PC-3 (cell line): ENCODE results near the gene C4orf17. TPM values are rescaled to one million over a fixed set of nuclear protein-coding genes. Genes with fewer than 3 reads are reported as not detected.
A peak's percentile ranks its signal among the peaks of the same experiment; 100 is the strongest.

ENCODE experiments used
- ATAC-seq: fragments of 200-7000 bp; cut with Tn5 transposase; 2 replicates; pipeline ENCODE4 v1.9.1; 2020; ENCODE audit warnings: mild to moderate bottlenecking, moderate library complexity
- Bru-seq: library from RNA; stranded (reverse); fragments of 400-500 nt; gene quantifications from one replicate; lab custom pipeline; 2021; lab: Mats Ljungman, UMichigan
- BruChase-seq, 2 experiments: library from RNA; stranded (reverse); fragments of 400-500 nt; gene quantifications; one replicate each; lab custom pipeline; 2021; lab: Mats Ljungman, UMichigan
- BruUV-seq: library from RNA; stranded (reverse); fragments of 400-500 nt; replicated peaks from 2 replicates; lab custom pipeline; 2021; lab: Mats Ljungman, UMichigan
- CTCF ChIA-PET: fragments of 300-600 bp; sonication (Branson Sonifier 250); formaldehyde crosslinking; loops from one replicate; lab custom pipeline; 2022; ENCODE audit warnings: antibody characterized with exemption; lab: Charles Lee
- POLR2A ChIA-PET: fragments of 300-600 bp; sonication (Branson Sonifier 250); formaldehyde crosslinking; loops from one replicate; lab custom pipeline; 2022; ENCODE audit warnings: antibody characterized with exemption; ENCODE audit not compliant: unreplicated experiment; lab: Charles Lee
- DNase-seq: peaks from one replicate; pipeline ENCODE4 v3.0.0-alpha.2; 2015
- H2AFZ ChIP-seq: fragments of 300-600 bp; sonication (generic); 2 replicates; pipeline ENCODE4 v1.6.0; 2016; ENCODE audit warnings: antibody characterized with exemption, low read length
- H3F3A ChIP-seq: fragments of 300-600 bp; sonication (generic); one replicate; pipeline ENCODE4 v1.6.0; 2017; ENCODE audit warnings: antibody characterized with exemption, low read length, control low read depth, mild to moderate bottlenecking; ENCODE audit not compliant: unreplicated experiment
- H3K27ac ChIP-seq: fragments of 300-600 bp; sonication (generic); 2 replicates; pipeline ENCODE4 v1.5.1; 2016; ENCODE audit warnings: mild to moderate bottlenecking, low read length
- H3K27me3 ChIP-seq: fragments of 300-600 bp; sonication (generic); 2 replicates; pipeline ENCODE4 v1.6.1; 2016; ENCODE audit warnings: low read length, mixed read lengths
- H3K36me3 ChIP-seq: fragments of 300-600 bp; sonication (generic); 2 replicates; pipeline ENCODE4 v1.6.1; 2016; ENCODE audit warnings: low read depth, mixed run types, low read length, mixed read lengths
- H3K4me1 ChIP-seq: fragments of 300-600 bp; sonication (generic); 2 replicates; pipeline ENCODE4 v1.5.1; 2016; ENCODE audit warnings: low read length; ENCODE audit not compliant: insufficient read depth
- H3K4me2 ChIP-seq: fragments of 300-600 bp; sonication (generic); 2 replicates; pipeline ENCODE4 v1.6.0; 2016; ENCODE audit warnings: low read length
- H3K4me3 ChIP-seq: fragments of 300-600 bp; sonication (generic); 2 replicates; pipeline ENCODE4 v1.5.1; 2016; ENCODE audit warnings: mild to moderate bottlenecking, low read length, mixed read lengths
- H3K79me2 ChIP-seq: fragments of 300-600 bp; sonication (generic); 2 replicates; pipeline ENCODE4 v1.6.1; 2017; ENCODE audit warnings: low read length, mixed read lengths
- H3K9ac ChIP-seq: fragments of 300-600 bp; sonication (generic); 2 replicates; pipeline ENCODE4 v1.6.0; 2016; ENCODE audit warnings: mild to moderate bottlenecking, low read length
- H3K9me2 ChIP-seq: fragments of 300-600 bp; sonication (generic); replicated peaks from 2 replicates; pipeline ENCODE4 v1.6.1; 2016; ENCODE audit warnings: mixed run types, low read length, mixed read lengths
- H3K9me3 ChIP-seq: fragments of 300-600 bp; sonication (generic); 2 replicates; pipeline ENCODE4 v1.6.1; 2016; ENCODE audit warnings: low read length, mixed read lengths
- H4K20me1 ChIP-seq: fragments of 300-600 bp; sonication (generic); 2 replicates; pipeline ENCODE4 v1.6.1; 2016; ENCODE audit warnings: low read length, mixed read lengths
- EZH2 ChIP-seq: fragments of 300-600 bp; sonication (generic); IDR thresholded peaks from one replicate; pipeline ENCODE4 v1.6.1; 2017; ENCODE audit warnings: antibody characterized with exemption, mild to moderate bottlenecking, low read length; ENCODE audit not compliant: unreplicated experiment
- EZH2phosphoT487 ChIP-seq: fragments of 300-600 bp; sonication (generic); IDR thresholded peaks from 2 replicates; pipeline ENCODE4 v1.6.1; 2018; ENCODE audit warnings: mild to moderate bottlenecking, antibody characterized with exemption, low read length, borderline replicate concordance
- intact Hi-C: fragments of 100-400 bp; cut with micrococcal nuclease; formaldehyde crosslinking; loops from 2 replicates; pipeline ENCODE4 v1.9.0; 2023
- long read RNA-seq: library from polyadenylated mRNA; unstranded; transcript quantifications from one replicate; pipeline ENCODE4 v2.0.0, GENCODE V29; 2021; ENCODE audit not compliant: unreplicated experiment
- total RNA-seq: library from RNA; depleted of rRNA; stranded (reverse); fragments of >200 nt; gene quantifications from 2 replicates; pipeline ENCODE4 v1.2.3, GENCODE V29; 2014; rRNA removed
- TF ChIP-seq, protein P1 (sequence below): fragments of 300-600 bp; sonication (generic); conservative IDR thresholded peaks from 2 replicates; pipeline ENCODE4 v1.5.1; 2017; ENCODE audit warnings: antibody characterized with exemption, low read depth, mild to moderate bottlenecking, low read length

The C4orf17 gene
- total RNA-seq, result not detected in 2 replicates
- not detected for Bru-seq, nascent RNA
- not detected for BruChase-seq, experiment 1, labeled RNA remaining after a 6-hour chase
- not detected for BruChase-seq, experiment 2, labeled RNA remaining after a 2-hour chase
- long read RNA-seq, result 0 reads

DNA sequence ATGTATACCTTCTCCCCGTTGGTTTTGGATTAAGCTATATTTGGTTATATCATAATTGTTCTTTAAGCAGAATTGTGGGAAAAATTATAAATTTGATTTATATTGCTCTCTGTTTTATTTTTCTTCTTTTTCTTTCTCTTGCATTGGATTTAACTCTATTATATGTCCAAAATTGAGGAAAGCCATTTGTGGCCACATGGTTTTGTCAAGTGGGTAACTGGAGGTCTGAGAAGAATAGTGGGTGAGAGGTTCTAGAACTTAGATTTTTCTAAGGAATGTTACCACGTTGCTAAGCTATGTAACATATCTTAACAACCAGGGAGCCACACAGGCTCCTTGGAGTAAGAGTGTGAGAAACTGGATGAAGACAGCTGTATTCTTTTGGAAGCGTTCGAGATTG, at the start of gene C4orf17:
TSS of gene C4orf17 (plus strand) at position 301 of the 400 bp plus-strand sequence. CDS start 2,061 bp downstream, outside the sequence.
- Histone ChIP-seq H3K4me1 (no peaks in the 10 kb centered on the region), H3K36me3 (no peaks in the 10 kb centered on the region), H3F3A (no peaks in the 10 kb centered on the region), H3K79me2 (no peaks in the 10 kb centered on the region), H2AFZ (no peak within 1 kb of the TSS), H3K27ac (no peak within 1 kb of the TSS), H4K20me1 (no peaks in the 10 kb centered on the region), H3K9ac (no peak within 1 kb of the TSS), H3K4me2 (no peak within 1 kb of the TSS), H3K9me2 (no peaks in the 10 kb centered on the region), H3K4me3 (no peak within 1 kb of the TSS), H3K27me3 (peaks cover 21% of the 10 kb centered on the region), H3K9me3 (no peaks in the 10 kb centered on the region)
- no TSS peak for BruUV-seq
- intact Hi-C loops, result no loop called here
- CTCF ChIA-PET, result no interaction called here
- ATAC-seq (no peak), DNase-seq (no peak)
- TF ChIP-seq EZH2 (no peak), EZH2phosphoT487 (no peak)
- POLR2A ChIA-PET, result interaction anchor here (0.6 kb wide), 1 partner anchor 27 kb away, joined by 3 read pairs; no protein-coding TSS in a partner anchor

DNA sequence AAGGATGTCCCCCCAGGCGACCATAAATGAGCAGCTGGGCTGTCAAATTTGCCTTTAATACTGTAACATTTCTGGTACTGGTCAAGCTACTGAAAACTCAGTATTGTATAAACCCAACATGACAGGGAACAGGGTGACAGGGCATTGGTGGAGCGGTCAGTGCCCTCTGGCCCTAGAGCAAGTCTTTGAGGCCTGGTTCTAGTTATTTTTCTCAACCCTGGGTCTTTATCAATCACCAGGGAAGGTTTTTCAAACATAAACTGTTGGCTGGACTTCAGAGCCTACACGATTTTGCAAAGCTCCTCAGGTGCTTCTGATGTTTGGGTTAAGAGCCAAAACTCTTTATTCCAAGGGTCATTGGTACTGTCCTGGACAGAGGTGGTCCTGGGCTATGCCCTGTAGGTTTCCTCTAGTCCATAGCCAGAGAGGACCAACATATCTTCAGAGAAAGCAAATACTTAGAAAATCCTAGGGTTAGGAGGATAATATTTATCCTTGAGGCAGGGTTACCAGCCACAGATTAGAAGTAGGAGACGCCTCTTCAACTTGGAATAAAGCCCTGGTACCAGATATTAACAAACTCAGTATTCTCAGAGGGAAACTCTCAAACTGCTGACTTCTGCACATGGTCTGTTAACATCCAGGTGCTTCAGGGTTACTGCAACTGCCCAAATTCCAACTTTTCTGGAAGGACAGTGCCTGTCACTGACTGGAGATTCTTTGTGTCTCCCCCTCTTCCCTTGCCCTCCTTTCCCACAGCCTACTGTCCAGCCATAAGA, 49.0 kb upstream of the C4orf17 start:
- ChIA-PET POLR2A (no interaction called here), CTCF (no interaction called here)
- no peak for TF ChIP-seq EZH2phosphoT487
- TF ChIP-seq, protein P1, sequence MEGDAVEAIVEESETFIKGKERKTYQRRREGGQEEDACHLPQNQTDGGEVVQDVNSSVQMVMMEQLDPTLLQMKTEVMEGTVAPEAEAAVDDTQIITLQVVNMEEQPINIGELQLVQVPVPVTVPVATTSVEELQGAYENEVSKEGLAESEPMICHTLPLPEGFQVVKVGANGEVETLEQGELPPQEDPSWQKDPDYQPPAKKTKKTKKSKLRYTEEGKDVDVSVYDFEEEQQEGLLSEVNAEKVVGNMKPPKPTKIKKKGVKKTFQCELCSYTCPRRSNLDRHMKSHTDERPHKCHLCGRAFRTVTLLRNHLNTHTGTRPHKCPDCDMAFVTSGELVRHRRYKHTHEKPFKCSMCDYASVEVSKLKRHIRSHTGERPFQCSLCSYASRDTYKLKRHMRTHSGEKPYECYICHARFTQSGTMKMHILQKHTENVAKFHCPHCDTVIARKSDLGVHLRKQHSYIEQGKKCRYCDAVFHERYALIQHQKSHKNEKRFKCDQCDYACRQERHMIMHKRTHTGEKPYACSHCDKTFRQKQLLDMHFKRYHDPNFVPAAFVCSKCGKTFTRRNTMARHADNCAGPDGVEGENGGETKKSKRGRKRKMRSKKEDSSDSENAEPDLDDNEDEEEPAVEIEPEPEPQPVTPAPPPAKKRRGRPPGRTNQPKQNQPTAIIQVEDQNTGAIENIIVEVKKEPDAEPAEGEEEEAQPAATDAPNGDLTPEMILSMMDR, result no peak
- no peak for TF ChIP-seq EZH2
- intact Hi-C loops, result loop anchor here (1.0 kb wide), 1 partner anchor 261 kb away; no protein-coding TSS in a partner anchor
- Histone ChIP-seq H3K4me2 (no peak overlapping the region), H3K4me3 (no peak overlapping the region), H3K9me3 (no peaks in the 10 kb centered on the region), H3K79me2 (no peaks in the 10 kb centered on the region), H2AFZ (no peak overlapping the region), H3K9ac (no peak overlapping the region), H4K20me1 (no peaks in the 10 kb centered on the region), H3K27me3 (no peaks in the 10 kb centered on the region), H3K4me1 (peaks cover 12% of the 10 kb centered on the region), H3K9me2 (no peaks in the 10 kb centered on the region), H3K27ac (no peak overlapping the region), H3F3A (no peaks in the 10 kb centered on the region), H3K36me3 (no peaks in the 10 kb centered on the region)
- ATAC-seq (no peak), DNase-seq (no peak)
- BruUV-seq, result no TSS peak

DNA sequence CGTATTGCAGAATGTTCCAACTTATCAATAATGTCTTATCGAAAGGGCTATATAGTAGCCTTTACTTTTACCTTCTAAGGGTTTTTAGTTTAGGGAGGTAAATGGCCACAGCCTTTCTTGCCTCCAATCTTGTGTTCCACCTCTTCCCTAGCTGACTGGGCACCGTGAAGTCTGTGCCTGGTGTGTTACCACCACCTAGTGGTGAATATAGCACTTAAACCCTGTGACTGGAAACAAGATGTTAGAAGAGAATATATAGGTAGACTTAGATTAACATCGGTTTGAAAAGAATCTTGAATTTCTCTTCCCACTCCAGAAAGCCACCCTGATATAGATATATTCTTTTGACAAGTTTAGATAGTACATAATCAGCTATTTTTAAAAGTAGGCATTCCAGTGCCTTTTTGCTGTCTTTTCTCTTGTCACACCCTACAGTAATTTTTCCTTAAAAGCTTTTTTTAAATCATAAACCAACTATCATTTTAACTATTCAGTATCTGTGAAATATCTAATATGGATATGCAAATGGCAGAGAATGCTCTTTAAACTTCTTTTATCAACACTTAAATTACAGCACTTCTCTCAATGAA, 47.9 kb upstream of the C4orf17 start:
- ChIA-PET CTCF (interaction anchor here (0.6 to 0.7 kb wide), 3 partner anchors 15 to 88 kb away, joined by 3 read pairs; no protein-coding TSS in a partner anchor), POLR2A (no interaction called here)
- H3K36me3 ChIP-seq, result no peaks in the 10 kb centered on the region
- H3K4me2 ChIP-seq, result no peak overlapping the region
- H3K79me2 ChIP-seq, result no peaks in the 10 kb centered on the region
- H3F3A ChIP-seq, result no peaks in the 10 kb centered on the region
- H4K20me1 ChIP-seq, result no peaks in the 10 kb centered on the region
- H2AFZ ChIP-seq, result no peak overlapping the region
- TF ChIP-seq, protein P1, result peak; percentile 87
- no peak for TF ChIP-seq EZH2phosphoT487
- ATAC-seq (peak; percentile 84), DNase-seq (peak; percentile 75)
- H3K4me3 ChIP-seq, result no peak overlapping the region
- no peaks in the 10 kb centered on the region for H3K9me3 ChIP-seq
- no peaks in the 10 kb centered on the region for H3K27me3 ChIP-seq
- no peak overlapping the region for H3K27ac ChIP-seq
- no peak overlapping the region for H3K9ac ChIP-seq
- no TSS peak for BruUV-seq
- intact Hi-C loops, result loop anchor here (1.0 kb wide), 4 partner anchors 58 to 345 kb away; no protein-coding TSS in a partner anchor
- peaks cover 12% of the 10 kb centered on the region for H3K4me1 ChIP-seq
- no peaks in the 10 kb centered on the region for H3K9me2 ChIP-seq
